MM.1S (cell line): ENCODE data around the gene KCNIP1.

Experiments
- DNase-seq: peaks from one replicate; pipeline ENCODE4 v3.0.0-alpha.2; 2015
- H2AFZ ChIP-seq: fragments of 300-600 bp; sonication (generic); 2 replicates; pipeline ENCODE4 v1.6.0; 2016; ENCODE audit warnings: antibody characterized with exemption, low read length
- H3F3A ChIP-seq: fragments of 300-600 bp; sonication (generic); 2 replicates; pipeline ENCODE4 v1.6.1; 2016; ENCODE audit warnings: mild to moderate bottlenecking, antibody characterized with exemption, low read length, moderate library complexity, mixed read lengths; ENCODE audit not compliant: insufficient read depth
- H3K27ac ChIP-seq: fragments of 300-600 bp; sonication (generic); 2 replicates; pipeline ENCODE4 v1.5.1; 2016; ENCODE audit warnings: mild to moderate bottlenecking, low read length
- H3K27me3 ChIP-seq: fragments of 300-600 bp; sonication (generic); replicated peaks from 2 replicates; pipeline ENCODE4 v1.6.0; 2016; ENCODE audit warnings: low read length; ENCODE audit not compliant: insufficient read depth
- H3K36me3 ChIP-seq: fragments of 300-600 bp; sonication (generic); replicated peaks from 2 replicates; pipeline ENCODE4 v1.6.1; 2016; ENCODE audit warnings: mild to moderate bottlenecking, low read length, mixed read lengths; ENCODE audit not compliant: insufficient read depth
- H3K4me1 ChIP-seq: fragments of 300-600 bp; sonication (generic); 2 replicates; pipeline ENCODE4 v1.6.1; 2016; ENCODE audit warnings: low read length, mixed read lengths
- H3K4me2 ChIP-seq: fragments of 300-600 bp; sonication (generic); 2 replicates; pipeline ENCODE4 v1.6.0; 2016; ENCODE audit warnings: low read depth, low read length
- H3K4me3 ChIP-seq: fragments of 300-600 bp; sonication (generic); 2 replicates; pipeline ENCODE4 v1.5.1; 2016; ENCODE audit warnings: low read length, mixed read lengths
- H3K79me2 ChIP-seq: fragments of 300-600 bp; sonication (generic); 2 replicates; pipeline ENCODE4 v1.6.1; 2016; ENCODE audit warnings: mixed run types, low read length, mixed read lengths
- H3K9ac ChIP-seq: fragments of 300-600 bp; sonication (generic); 2 replicates; pipeline ENCODE4 v1.6.1; 2016; ENCODE audit warnings: low read length, mixed read lengths
- H3K9me2 ChIP-seq: fragments of 300-600 bp; sonication (generic); replicated peaks from 2 replicates; pipeline ENCODE4 v1.6.1; 2016; ENCODE audit warnings: mild to moderate bottlenecking, low read length, mixed read lengths; ENCODE audit not compliant: insufficient read depth
- H3K9me3 ChIP-seq: fragments of 300-600 bp; sonication (generic); replicated peaks from 2 replicates; pipeline ENCODE4 v1.6.1; 2016; ENCODE audit warnings: mild to moderate bottlenecking, low read length, mixed read lengths; ENCODE audit not compliant: insufficient read depth
- H4K20me1 ChIP-seq: fragments of 300-600 bp; sonication (generic); 2 replicates; pipeline ENCODE4 v1.6.1; 2016; ENCODE audit warnings: mild to moderate bottlenecking, low read length, moderate library complexity, mixed read lengths; ENCODE audit not compliant: insufficient read depth
- CTCF ChIP-seq: fragments of 300-600 bp; sonication (generic); IDR thresholded peaks from 2 replicates; pipeline ENCODE4 v1.5.1; 2016; ENCODE audit warnings: antibody characterized with exemption, low read length, mixed read lengths
- EZH2 ChIP-seq: fragments of 300-600 bp; sonication (generic); optimal IDR thresholded peaks from 2 replicates; pipeline ENCODE3; 2017; ENCODE audit warnings: low read depth, mild to moderate bottlenecking, antibody characterized with exemption, low read length, mixed read lengths
- EZH2phosphoT487 ChIP-seq: fragments of 300-600 bp; sonication (generic); IDR thresholded peaks from 2 replicates; pipeline ENCODE4 v1.6.1; 2018; ENCODE audit warnings: antibody characterized with exemption, low read length

KCNIP1 gene

DNA sequence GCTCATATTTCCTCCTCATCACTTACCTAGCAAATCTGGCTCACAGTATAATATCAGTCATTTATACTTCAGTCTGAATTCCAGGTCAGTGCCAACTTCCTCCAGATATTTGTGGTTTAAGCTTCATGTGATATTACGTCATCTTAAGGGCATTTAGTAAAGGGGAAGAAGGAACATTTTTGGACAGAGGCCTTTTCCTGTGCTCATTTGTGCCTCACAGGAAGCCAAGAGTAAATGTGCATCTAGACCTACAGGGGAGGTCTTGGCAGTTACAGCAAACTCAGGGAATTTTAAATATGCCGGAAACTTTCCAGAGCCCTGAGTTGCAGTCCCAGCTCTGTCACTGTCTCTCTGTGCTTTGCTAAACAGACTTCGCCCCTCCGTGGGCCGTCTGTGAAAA, 12.3 kb upstream of the KCNIP1 start:
- H3K9me2 ChIP-seq, result no peaks in the 10 kb centered on the region
- no peak overlapping the region for H3K4me3 ChIP-seq
- 0 out of 2 replicates have a peak, but pooled peaks cover 3% of the 10 kb centered on the region for H3K4me1 ChIP-seq
- no peaks in the 10 kb centered on the region for H3K36me3 ChIP-seq
- H3K9ac ChIP-seq, result no peak overlapping the region
- H3K27me3 ChIP-seq, result no peaks in the 10 kb centered on the region
- H3K4me2 ChIP-seq, result no peak overlapping the region
- H4K20me1 ChIP-seq, result no peaks in the 10 kb centered on the region
- no peaks in the 10 kb centered on the region for H3K9me3 ChIP-seq
- DNase-seq, result no peak
- no peak overlapping the region for H3K27ac ChIP-seq
- no peak for TF ChIP-seq EZH2
- TF ChIP-seq CTCF, result no peak
- TF ChIP-seq EZH2phosphoT487, result no peak
- no peaks in the 10 kb centered on the region for H3K79me2 ChIP-seq
- H3F3A ChIP-seq, result no peaks in the 10 kb centered on the region
- H2AFZ ChIP-seq, result no peak overlapping the region

DNA sequence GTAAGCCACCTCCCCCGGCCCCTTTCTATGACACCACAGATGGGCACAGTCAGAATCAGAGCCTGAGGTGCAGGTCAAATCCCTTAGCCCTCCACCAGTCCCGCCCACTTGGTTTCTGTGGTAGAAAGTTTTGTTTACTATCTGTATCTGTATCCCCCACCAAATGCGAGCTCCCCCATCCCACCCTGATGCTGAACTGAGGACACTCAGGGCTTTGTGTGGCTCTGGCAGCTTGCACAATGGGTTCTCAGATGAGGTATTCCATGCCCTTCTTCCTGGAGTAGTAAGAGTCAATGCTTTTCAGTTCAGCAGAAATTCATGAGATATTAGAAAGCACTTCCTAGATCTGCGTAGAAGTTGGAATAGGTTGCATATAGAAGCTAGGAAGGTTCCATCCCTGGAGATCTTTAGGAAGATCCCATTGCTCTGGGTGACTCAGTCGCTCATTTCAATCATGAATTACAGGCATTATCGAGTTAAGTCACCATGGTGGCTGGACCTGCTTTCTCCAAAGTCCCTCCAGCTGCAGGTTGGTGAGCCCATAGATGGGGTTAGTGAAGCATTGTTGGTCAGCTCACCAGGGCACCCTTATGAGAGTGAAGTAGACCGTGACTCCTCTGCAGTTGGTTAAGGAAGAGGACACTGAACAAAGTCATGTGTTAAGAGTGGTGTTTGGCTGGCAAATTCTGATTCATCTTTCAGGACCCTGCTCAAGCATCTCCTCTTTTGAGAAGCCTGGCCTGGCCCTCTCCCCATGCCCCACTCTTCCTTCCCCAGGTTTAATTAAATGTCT, 10.6 kb upstream of the KCNIP1 start:
- no peaks in the 10 kb centered on the region for H3K27me3 ChIP-seq
- H3K79me2 ChIP-seq, result no peaks in the 10 kb centered on the region
- no peak overlapping the region for H2AFZ ChIP-seq
- H3K9me3 ChIP-seq, result no peaks in the 10 kb centered on the region
- H3K4me1 ChIP-seq, result 0 out of 2 replicates have a peak, but pooled peaks cover 3% of the 10 kb centered on the region
- DNase-seq, result no peak
- TF ChIP-seq CTCF (no peak), EZH2phosphoT487 (no peak)
- H4K20me1 ChIP-seq, result no peaks in the 10 kb centered on the region
- H3K9ac ChIP-seq, result no peak overlapping the region
- no peaks in the 10 kb centered on the region for H3K9me2 ChIP-seq
- no peaks in the 10 kb centered on the region for H3K36me3 ChIP-seq
- no peak overlapping the region for H3K4me2 ChIP-seq
- H3F3A ChIP-seq, result no peaks in the 10 kb centered on the region
- H3K4me3 ChIP-seq, result no peak overlapping the region
- no peak overlapping the region for H3K27ac ChIP-seq

DNA sequence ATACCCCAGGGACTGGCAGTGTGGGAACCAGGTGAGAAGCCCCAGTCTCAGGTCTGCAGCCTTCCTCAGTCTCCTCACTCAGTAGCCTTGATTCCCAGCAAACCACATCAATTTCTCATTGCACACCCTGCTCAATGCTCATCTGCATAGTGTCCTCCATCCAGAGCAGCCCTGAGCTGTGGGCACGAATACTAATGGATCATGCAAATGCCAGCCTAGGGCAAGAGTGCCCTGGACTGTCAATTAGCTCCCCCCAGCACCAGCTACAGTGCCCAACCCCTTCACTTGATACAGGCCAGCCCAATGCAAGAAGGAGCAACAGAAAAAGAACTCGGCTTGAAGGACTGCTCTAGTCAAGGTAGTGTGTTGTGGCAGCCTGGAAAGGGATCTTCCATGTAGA, 9.8 kb upstream of the KCNIP1 start:
- no peaks in the 10 kb centered on the region for H3K9me2 ChIP-seq
- no peak overlapping the region for H3K27ac ChIP-seq
- no peaks in the 10 kb centered on the region for H4K20me1 ChIP-seq
- no peak for DNase-seq
- H3K27me3 ChIP-seq, result no peaks in the 10 kb centered on the region
- 0 out of 2 replicates have a peak, but pooled peaks cover 3% of the 10 kb centered on the region for H3K4me1 ChIP-seq
- no peak overlapping the region for H2AFZ ChIP-seq
- H3K4me2 ChIP-seq, result no peak overlapping the region
- no peaks in the 10 kb centered on the region for H3K9me3 ChIP-seq
- H3F3A ChIP-seq, result no peaks in the 10 kb centered on the region
- H3K4me3 ChIP-seq, result no peak overlapping the region
- H3K79me2 ChIP-seq, result no peaks in the 10 kb centered on the region
- no peak for TF ChIP-seq EZH2
- TF ChIP-seq CTCF, result no peak
- TF ChIP-seq EZH2phosphoT487, result no peak
- no peak overlapping the region for H3K9ac ChIP-seq
- no peaks in the 10 kb centered on the region for H3K36me3 ChIP-seq
